HCT116 (cell line): ENCODE measurements around the gene ZEB1. TPM values are rescaled to one million over a fixed set of nuclear protein-coding genes. Genes with fewer than 3 reads are reported as not detected.
"Not testable (repeated sequence)": the region's sequence is repeated elsewhere in the genome, so short reads cannot be mapped to it uniquely, and the experiment has no call there.

Source experiments
- ATAC-seq: fragments of 200-7000 bp; cut with Tn5 transposase; 2 replicates; pipeline ENCODE4 v1.9.1; 2020; ENCODE audit warnings: mild to moderate bottlenecking, moderate library complexity
- BruUV-seq: library from RNA; stranded (reverse); fragments of 400-500 nt; replicated peaks from 2 replicates; lab custom pipeline; 2021; lab: Mats Ljungman, UMichigan
- CTCF ChIA-PET: fragments of 300-600 bp; sonication (Branson Sonifier 250); formaldehyde crosslinking; loops from one replicate; lab custom pipeline; 2021; ENCODE audit warnings: antibody characterized with exemption; lab: Charles Lee
- POLR2A ChIA-PET: fragments of 300-600, 350-600 bp; sonication (Branson Sonifier 250); formaldehyde crosslinking; loops from one replicate; lab custom pipeline; 2021; ENCODE audit warnings: antibody characterized with exemption; lab: Charles Lee
- RAD21 ChIA-PET, 2 experiments: fragments of 300-600 bp; sonication (Branson Sonifier 250); formaldehyde crosslinking; loops; one replicate each; lab custom pipeline; 2023; ENCODE audit warnings: low total read pairs in 2 of 2; ENCODE audit not compliant: uncharacterized antibody in 2 of 2, unreplicated experiment in 2 of 2, low non-redundant PET in 1 of 2; lab: Charles Lee
- DNase-seq: peaks from one replicate; pipeline ENCODE4 v3.0.0-alpha.2; 2010; ENCODE audit warnings: low read depth, low spot score
- H2AFZ ChIP-seq: fragments of 200-600 bp; shearing (Covaris generic), sonication (generic); 2 replicates; pipeline ENCODE4 v1.6.1; 2017; ENCODE audit warnings: low read depth, mixed run types, mixed read lengths, antibody characterized with exemption, low read length; ENCODE audit not compliant: poor library complexity, severe bottlenecking
- H3K27ac ChIP-seq: 2 replicates; pipeline ENCODE4 v1.5.1; 2012; ENCODE audit warnings: low read depth, low read length
- H3K27me3 ChIP-seq: fragments of 200-600 bp; sonication (generic); 2 replicates; pipeline ENCODE4 v1.6.1; 2016; ENCODE audit warnings: mixed run types, low read length, mixed read lengths; ENCODE audit not compliant: insufficient read depth
- H3K36me3 ChIP-seq, 2 experiments: fragments of 200-500 bp in 1 of 2; fragments of 200-600 bp in 1 of 2; sonication (Bioruptor generic) in 1 of 2; sonication (generic) in 1 of 2; 2 replicates each; pipeline versions ENCODE4 v1.5.1 to v1.6.1; 2014 to 2016; ENCODE audit warnings: low read length in 2 of 2, inconsistent platforms in 1 of 2, mixed read lengths in 1 of 2, mixed run types in 1 of 2; ENCODE audit not compliant: insufficient read depth in 2 of 2, control insufficient read depth in 1 of 2
- H3K4me1 ChIP-seq, 2 experiments: fragments of 200-600 bp in 1 of 2; sonication (generic) in 1 of 2; 2 replicates each; pipeline versions ENCODE4 v1.5.1 to v1.6.1; 2012 to 2017; ENCODE audit warnings: low read length in 2 of 2, inconsistent platforms in 1 of 2, mild to moderate bottlenecking in 1 of 2, mixed read lengths in 1 of 2, mixed run types in 1 of 2, moderate library complexity in 1 of 2; ENCODE audit not compliant: insufficient read depth in 2 of 2, control insufficient read depth in 1 of 2
- H3K4me2 ChIP-seq: fragments of 200-600 bp; sonication (generic); 2 replicates; pipeline ENCODE4 v1.6.1; 2017; ENCODE audit warnings: mixed run types, low read length, mixed read lengths
- H3K4me3 ChIP-seq, 2 experiments: fragments of 200-600 bp in 1 of 2; sonication (generic) in 1 of 2; replicated peaks in 1 of 2; 2 replicates each; pipeline ENCODE4 v1.5.1; 2011 to 2016; ENCODE audit warnings: low read length in 2 of 2, control low read depth in 1 of 2, low read depth in 1 of 2, mild to moderate bottlenecking in 1 of 2, mixed read lengths in 1 of 2, mixed run types in 1 of 2
- H3K79me2 ChIP-seq: fragments of 200-600 bp; sonication (generic); 2 replicates; pipeline ENCODE4 v1.6.1; 2017; ENCODE audit warnings: mild to moderate bottlenecking, mixed run types, low read length, moderate library complexity, mixed read lengths; ENCODE audit not compliant: insufficient read depth
- H3K9ac ChIP-seq: fragments of 200-600 bp; sonication (generic); 2 replicates; pipeline ENCODE4 v1.6.1; 2016; ENCODE audit warnings: low read length, mixed read lengths
- H3K9me2 ChIP-seq: fragments of 200-600 bp; sonication (generic), shearing (Covaris generic); 2 replicates; pipeline ENCODE4 v1.6.1; 2017; ENCODE audit warnings: mixed run types, mild to moderate bottlenecking, moderate library complexity; ENCODE audit not compliant: insufficient read depth
- H3K9me3 ChIP-seq, 2 experiments: fragments of 200-500 bp in 1 of 2; fragments of 200-600 bp in 1 of 2; sonication (Bioruptor generic) in 1 of 2; sonication (generic) in 1 of 2; 2 replicates each; pipeline ENCODE4 v1.6.1; 2014 to 2017; ENCODE audit warnings: low read length in 2 of 2, mixed read lengths in 2 of 2, inconsistent platforms in 1 of 2, low read depth in 1 of 2, mild to moderate bottlenecking in 1 of 2, mixed run types in 1 of 2, moderate library complexity in 1 of 2; ENCODE audit not compliant: control insufficient read depth in 1 of 2, insufficient read depth in 1 of 2
- H4K20me1 ChIP-seq: fragments of 200-600 bp; sonication (generic), shearing (Covaris generic); 2 replicates; pipeline ENCODE4 v1.6.1; 2017; ENCODE audit warnings: mixed run types, mild to moderate bottlenecking, moderate library complexity; ENCODE audit not compliant: insufficient read depth
- CEBPB ChIP-seq: IDR thresholded peaks from 2 replicates; pipeline ENCODE4 v1.6.1; 2012; ENCODE audit warnings: low read depth
- FOSL1 ChIP-seq: IDR thresholded peaks from 2 replicates; pipeline ENCODE4 v1.6.1; 2012; ENCODE audit warnings: low read depth
- MAX ChIP-seq: IDR thresholded peaks from 2 replicates; pipeline ENCODE4 v1.6.1; 2012
- POLR2A ChIP-seq: IDR thresholded peaks from 2 replicates; pipeline ENCODE4 v1.7.0; 2011; ENCODE audit warnings: borderline replicate concordance; ENCODE audit not compliant: insufficient read depth, insufficient read length; ENCODE audit errors: extremely low read depth
- SRF ChIP-seq: IDR thresholded peaks from 2 replicates; pipeline ENCODE4 v1.6.1; 2012; ENCODE audit warnings: low read depth
- TCF7L2 ChIP-seq: IDR thresholded peaks from 2 replicates; pipeline ENCODE4 v1.7.0; 2011; ENCODE audit warnings: borderline replicate concordance, inconsistent platforms; ENCODE audit not compliant: insufficient read depth, insufficient read length; ENCODE audit errors: extremely low read depth
- ZNF274 ChIP-seq: fragments of 200-500 bp; sonication (Bioruptor generic); IDR thresholded peaks from 2 replicates; pipeline ENCODE4 v1.6.1; 2014; ENCODE audit warnings: mild to moderate bottlenecking, low read depth, low read length, inconsistent platforms
- intact Hi-C: fragments of 100-400 bp; cut with micrococcal nuclease; formaldehyde crosslinking; loops from 2 replicates; pipeline ENCODE4 v1.10.0; 2022
- total RNA-seq: library from RNA; stranded (reverse); gene quantifications from one replicate; pipeline ENCODE4 v1.2.1, GENCODE V29; 2021; ENCODE audit not compliant: unreplicated experiment

The ZEB1 gene
- total RNA-seq, 1 experiment from 2014 or later = 3.4 TPM

GRCh38 chr10:31404640-31405039 is 85.6 kb downstream of the ZEB1 start:
- no peak overlapping the region for H2AFZ ChIP-seq
- H3K9me3 ChIP-seq = no peaks in the 10 kb centered on the region
- H3K4me1 ChIP-seq = peaks cover 5 to 7% of the 10 kb centered on the region in 2 experiments; a peak in 3 of 4 replicates
- intact Hi-C loops = no loop called here
- BruUV-seq = no TSS peak
- H3K4me2 ChIP-seq = no peak overlapping the region
- no peak overlapping the region for H3K27ac ChIP-seq
- no peaks in the 10 kb centered on the region for H3K36me3 ChIP-seq
- H4K20me1 ChIP-seq = no peaks in the 10 kb centered on the region
- ATAC-seq = no peak
- no peaks in the 10 kb centered on the region for H3K27me3 ChIP-seq
- ChIA-PET POLR2A (no interaction called here), CTCF (no interaction called here), RAD21 (no interaction called here)
- no peak overlapping the region for H3K9ac ChIP-seq
- H3K9me2 ChIP-seq = no peaks in the 10 kb centered on the region
- H3K79me2 ChIP-seq = no peaks in the 10 kb centered on the region
- no peak overlapping the region for H3K4me3 ChIP-seq
- no peak for DNase-seq
- no peak for TF ChIP-seq MAX
- no peak for TF ChIP-seq TCF7L2
- no peak for TF ChIP-seq FOSL1
- no peak for TF ChIP-seq CEBPB
- no peak for TF ChIP-seq SRF
- no peak for TF ChIP-seq POLR2A
- TF ChIP-seq ZNF274 = no peak

GRCh38 chr10:31405829-31406228 is 86.8 kb downstream of the ZEB1 start:
- H3K9ac ChIP-seq, H3K9me3 ChIP-seq, POLR2A ChIA-PET, H3K4me1 ChIP-seq, DNase-seq, intact Hi-C loops, H2AFZ ChIP-seq, H3K36me3 ChIP-seq, H3K9me2 ChIP-seq, H4K20me1 ChIP-seq, H3K4me2 ChIP-seq, H3K4me3 ChIP-seq, RAD21 ChIA-PET, ATAC-seq, H3K79me2 ChIP-seq, CTCF ChIA-PET, H3K27me3 ChIP-seq, BruUV-seq, H3K27ac ChIP-seq: not testable (repeated sequence)

- POLR2A ChIA-PET, intact Hi-C loops, ATAC-seq, RAD21 ChIA-PET, H3K4me2 ChIP-seq, BruUV-seq, H3K4me1 ChIP-seq, DNase-seq, H3K9me3 ChIP-seq, CTCF ChIA-PET, H3K79me2 ChIP-seq, H3K4me3 ChIP-seq, H3K27ac ChIP-seq, H2AFZ ChIP-seq, H3K9ac ChIP-seq, H4K20me1 ChIP-seq, H3K27me3 ChIP-seq, H3K9me2 ChIP-seq, H3K36me3 ChIP-seq: not testable (repeated sequence)
These were observed 93.4 kb downstream of the ZEB1 start for GRCh38 chr10:31412397-31412796.
